Endometrial microvascular endothelial cells (primary cell): ENCODE measurements around the gene STAT3. TPM values are rescaled to one million over a fixed set of nuclear protein-coding genes. Genes with fewer than 3 reads are reported as not detected.
"Not testable (repeated sequence)": the region's sequence is repeated elsewhere in the genome, so short reads cannot be mapped to it uniquely, and the experiment has no call there.

ENCODE experiments used
- in situ Hi-C: cut with HindIII; loops from 2 replicates; pipeline ENCODE4 v1.10.0; 2017; ENCODE audit warnings: low sequenced_read_pairs, low pct_unique_long_range_greater_than_20kb; ENCODE audit errors: inconsistent ontology term
- total RNA-seq: library from RNA; depleted of rRNA; stranded (reverse); fragments of >200 nt; gene quantifications from one replicate; pipeline ENCODE4 v1.2.3, GENCODE V29; 2015; ENCODE audit errors: inconsistent ontology term

STAT3 gene
- 86.0 TPM for total RNA-seq

- in situ Hi-C loops = no loop called here
Measured at GRCh38 chr17:42388381-42389134, at the start of gene STAT3. STAT3 (minus strand) TSS chr17:42388442; CDS start chr17:42348516, 39,926 bp downstream.

GRCh38 chr17:42436391-42436790 lies 48.1 kb upstream of the STAT3 start:
- in situ Hi-C loops = no loop called here

DNA sequence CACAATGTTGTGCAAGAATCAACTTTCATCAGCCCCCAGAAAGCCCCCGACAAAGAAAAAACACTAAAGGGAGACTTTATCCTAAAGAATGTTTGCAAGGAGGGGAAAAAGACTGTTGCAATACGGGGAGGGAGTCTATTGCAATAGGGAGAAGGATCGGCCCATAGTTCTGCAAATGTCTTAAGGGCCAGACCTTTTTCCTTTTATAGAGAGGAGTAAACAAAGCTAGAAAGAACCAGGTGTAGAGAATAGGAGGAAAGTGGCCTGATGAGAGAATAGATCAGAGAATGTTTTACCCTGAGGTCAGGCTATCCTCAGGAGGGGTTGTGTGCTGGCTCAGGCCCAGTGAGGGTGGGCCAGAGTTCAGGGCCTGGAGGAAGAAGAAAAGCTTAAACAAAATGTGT lies 43.5 kb upstream of the STAT3 start:
- in situ Hi-C loops = no loop called here

DNA sequence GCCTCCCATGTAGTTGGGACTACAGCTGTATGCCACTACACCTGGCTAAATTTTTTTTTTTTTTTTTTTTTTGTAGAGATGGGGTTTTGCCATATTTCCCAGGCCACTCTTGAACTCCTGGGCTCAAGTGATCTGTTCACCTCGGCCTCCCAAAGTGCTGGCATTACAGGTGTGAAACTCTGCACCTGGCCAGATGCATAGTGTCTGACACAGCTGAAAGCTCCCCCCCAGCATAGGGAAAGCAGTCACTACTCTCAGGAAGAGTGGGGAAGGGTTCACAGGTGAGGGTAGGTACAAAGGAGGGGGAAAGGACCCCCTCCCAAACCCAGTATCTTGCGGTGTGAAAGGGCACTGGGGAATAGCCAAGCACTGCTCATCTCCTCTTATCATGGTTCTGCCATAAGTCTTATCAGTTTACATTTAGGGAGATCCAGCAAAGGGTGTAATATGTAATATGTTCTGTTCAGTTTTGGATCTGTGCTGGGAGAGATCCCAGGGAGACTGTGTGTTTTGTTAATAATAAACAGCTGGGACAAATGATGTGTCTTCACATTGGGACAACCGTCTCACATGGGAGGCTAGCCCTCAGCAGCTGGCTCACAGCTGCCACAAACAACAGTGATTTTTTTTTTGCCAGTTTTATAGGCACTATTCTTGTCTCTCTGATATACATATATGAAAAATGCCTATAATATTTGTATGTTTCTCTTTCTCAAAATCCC lies 41.6 kb upstream of the STAT3 start:
- in situ Hi-C loops = no loop called here

GRCh38 chr17:42428141-42428944 lies 40.1 kb upstream of the STAT3 start:
- in situ Hi-C loops = no loop called here

GRCh38 chr17:42424991-42425610 lies 36.9 kb upstream of the STAT3 start:
- in situ Hi-C loops = loop anchor here (5.0 kb wide), 1 partner anchor 92 kb away; no protein-coding TSS in a partner anchor

DNA sequence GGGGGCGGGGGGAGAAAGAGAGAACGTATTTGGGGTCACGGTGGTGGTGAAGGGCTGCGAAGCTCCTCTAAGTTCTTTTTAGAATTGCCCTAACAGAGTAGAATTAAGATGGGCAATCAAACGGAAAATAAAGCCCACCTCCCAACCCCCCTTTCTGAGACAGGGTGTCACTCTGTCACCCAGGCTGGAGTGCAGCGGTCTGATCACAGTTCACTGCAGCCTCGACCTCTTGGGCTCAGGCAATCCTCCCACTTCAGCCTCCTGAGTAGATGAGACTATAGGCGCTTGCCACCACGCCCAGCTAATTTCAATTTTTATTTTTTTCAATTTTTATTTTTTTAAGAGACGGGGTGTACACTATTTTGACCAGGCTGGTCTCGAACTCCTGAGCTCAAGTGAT lies 35.5 kb upstream of the STAT3 start:
- in situ Hi-C loops = loop anchor here (5.0 kb wide), 1 partner anchor 94 kb away; no protein-coding TSS in a partner anchor

GRCh38 chr17:42422958-42423712 lies 34.9 kb upstream of the STAT3 start, which contains the start of gene CAVIN1:
CAVIN1 (minus strand) TSS chr17:42423256; CDS start chr17:42423097, 159 bp downstream.
- in situ Hi-C loops = loop anchor here (5.0 kb wide), 1 partner anchor 94 kb away; no protein-coding TSS in a partner anchor

- in situ Hi-C loops = loop anchor here (5.0 kb wide), 1 partner anchor 95 kb away; no protein-coding TSS in a partner anchor
Measured at GRCh38 chr17:42422412-42422957, 34.2 kb upstream of the STAT3 start.

DNA sequence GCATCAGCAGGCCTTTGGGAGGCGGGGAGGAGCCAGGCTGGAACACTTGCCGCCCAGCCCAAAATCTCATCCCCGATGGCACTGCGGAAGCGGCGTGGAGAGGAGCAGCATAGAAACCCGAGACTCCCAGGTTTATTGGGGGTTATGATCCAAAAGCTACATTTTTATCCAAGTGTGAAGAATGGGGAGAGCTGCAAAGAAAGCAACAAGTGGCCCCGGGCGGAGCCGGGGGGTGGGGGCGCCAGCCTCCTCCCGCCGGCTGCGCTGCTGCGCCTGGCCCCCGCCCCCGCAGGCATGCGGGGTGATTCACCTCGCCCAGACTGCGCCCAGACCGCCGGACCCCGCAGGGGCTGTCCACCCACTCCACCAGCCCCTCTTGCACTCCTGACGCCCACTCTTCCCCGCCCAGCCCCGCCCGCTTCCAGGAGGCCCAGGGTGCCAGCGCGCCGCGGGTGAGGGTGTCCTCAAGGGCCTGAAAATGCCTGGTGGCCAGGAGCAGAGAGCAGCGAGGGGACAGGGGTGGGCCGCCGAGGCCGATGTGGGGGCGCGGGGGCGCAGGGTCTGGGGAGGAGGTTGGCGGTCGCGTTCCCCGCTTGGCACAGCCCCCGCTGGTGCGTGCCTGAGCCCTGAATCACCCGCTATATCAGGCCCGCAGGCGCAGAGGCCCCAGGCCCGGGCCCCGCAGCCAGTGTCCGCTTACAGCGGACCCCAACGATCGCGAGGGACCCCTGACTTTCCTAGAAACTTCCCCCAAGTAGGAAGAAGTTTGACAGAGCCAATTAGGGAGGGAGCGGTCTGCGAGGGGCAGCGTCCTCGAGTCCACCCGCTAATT lies 33.5 kb upstream of the STAT3 start:
- in situ Hi-C loops = loop anchor here (5.0 kb wide), 1 partner anchor 96 kb away; no protein-coding TSS in a partner anchor

DNA sequence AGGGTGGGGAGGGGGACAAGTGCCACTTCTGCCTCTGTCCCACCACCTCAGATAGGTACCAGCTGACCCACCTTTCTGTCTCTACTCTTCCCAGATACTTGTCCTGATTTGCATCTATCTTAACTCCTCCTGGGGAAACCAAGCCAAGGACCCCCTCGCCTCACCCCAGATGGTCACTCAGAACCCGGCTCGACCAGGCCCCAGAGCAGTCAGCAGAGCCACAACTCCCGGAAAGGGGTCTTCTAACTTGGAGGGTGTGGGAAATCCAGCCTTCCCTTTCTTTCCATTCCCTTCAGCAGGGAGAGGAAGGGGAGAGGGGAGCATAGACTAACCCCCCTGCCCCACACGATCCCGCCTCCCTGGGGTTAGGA lies 32.9 kb upstream of the STAT3 start:
- in situ Hi-C loops = loop anchor here (5.0 kb wide), 1 partner anchor 96 kb away; no protein-coding TSS in a partner anchor

- in situ Hi-C loops = not testable (repeated sequence)
Measured at GRCh38 chr17:42417981-42418380, 29.7 kb upstream of the STAT3 start.

- in situ Hi-C loops = no loop called here
Measured at GRCh38 chr17:42414704-42415409, 26.6 kb upstream of the STAT3 start.

DNA sequence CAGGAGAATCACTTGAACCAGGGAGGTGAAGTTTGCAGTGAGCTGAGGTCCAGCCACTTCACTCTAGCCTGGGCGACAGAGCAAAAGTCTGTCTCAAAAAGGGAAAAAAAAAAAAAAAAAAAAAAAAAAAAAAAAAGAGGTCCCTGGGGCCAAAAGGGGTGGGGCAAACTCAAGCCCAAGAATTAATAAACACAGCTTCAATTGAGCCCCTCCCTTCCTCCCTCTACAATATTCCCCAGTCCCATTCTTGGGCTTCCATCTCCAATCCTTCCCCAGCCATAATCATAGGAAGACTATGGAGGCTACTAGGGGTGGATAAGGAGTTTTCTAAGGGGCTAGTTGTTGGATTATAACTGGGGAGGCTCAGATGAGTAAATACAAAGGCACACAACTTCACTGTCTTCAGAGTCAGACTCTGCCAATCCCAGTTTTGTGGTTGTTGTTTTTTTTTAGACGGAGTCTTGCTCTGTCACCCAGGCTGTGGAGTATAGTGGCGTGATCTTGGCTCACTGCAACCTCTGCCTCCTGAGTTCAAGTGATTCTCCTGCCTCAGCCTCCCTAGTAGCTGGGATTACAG lies 25.3 kb upstream of the STAT3 start:
- in situ Hi-C loops = no loop called here

- in situ Hi-C loops = no loop called here
Measured at GRCh38 chr17:42411905-42412679, 23.9 kb upstream of the STAT3 start.
